ENCODE data around the gene TTPAL. TPM values are rescaled to one million over a fixed set of nuclear protein-coding genes. Genes with fewer than 3 reads are reported as not detected.

Gene TTPAL
- total RNA-seq, 1 experiment from 2014 or later = 14.0 TPM

GRCh38 chr20:44518248-44518647, 42.6 kb downstream of the TTPAL start:
- CTCF ChIA-PET = no interaction called here
- intact Hi-C loops (cut with micrococcal nuclease) = no loop called here
- TF ChIP-seq EZH2phosphoT487 (IDR thresholded peaks at IDR 0.05; ENCODE audit: borderline replicate concordance, low read length) (no peak), EZH2 (IDR thresholded peaks at IDR 0.05; ENCODE audit: low read length, unreplicated experiment) (no peak), CTCF (conservative IDR thresholded peaks at IDR 0.05; ENCODE audit: low read depth, low read length) (no peak)
- H3K4me1 ChIP-seq (ENCODE audit: insufficient read depth, low read length) = peaks cover 25% of the 10 kb centered on the region
- no peaks in the 10 kb centered on the region for H3F3A ChIP-seq (ENCODE audit: low read length, unreplicated experiment)
- H3K9me2 ChIP-seq (replicated peaks; ENCODE audit: low read length) = no peaks in the 10 kb centered on the region
- H3K9me3 ChIP-seq (ENCODE audit: low read length) = no peaks in the 10 kb centered on the region
- H2AFZ ChIP-seq (ENCODE audit: low read length) = no peak overlapping the region
- peaks cover 85% of the 10 kb centered on the region for H3K79me2 ChIP-seq (ENCODE audit: low read length)
- no peak overlapping the region for H3K4me3 ChIP-seq (ENCODE audit: low read length)
- POLR2A ChIA-PET (ENCODE audit: unreplicated experiment) = interaction anchor here (0.5 to 0.6 kb wide), 2 partner anchors 8 to 21 kb away, joined by 5 to 6 read pairs; no protein-coding TSS in a partner anchor
- ATAC-seq = no peak
- H3K27me3 ChIP-seq (ENCODE audit: low read length) = no peaks in the 10 kb centered on the region
- H3K27ac ChIP-seq (ENCODE audit: low read length) = no peak overlapping the region
- H3K36me3 ChIP-seq (ENCODE audit: low read depth, low read length) = 0 out of 2 replicates have a peak, but pooled peaks cover 3% of the 10 kb centered on the region
- H4K20me1 ChIP-seq (ENCODE audit: low read length) = peaks cover 35% of the 10 kb centered on the region
- no peak overlapping the region for H3K9ac ChIP-seq (ENCODE audit: low read length)
- no peak overlapping the region for H3K4me2 ChIP-seq (ENCODE audit: low read length)
- no peak for DNase-seq
- BruUV-seq (replicated peaks) = no TSS peak

- Histone ChIP-seq H3K79me2 (ENCODE audit: low read length) (peaks cover 60% of the 10 kb centered on the region), H2AFZ (ENCODE audit: low read length) (no peak overlapping the region), H3K36me3 (ENCODE audit: low read depth, low read length) (no peaks in the 10 kb centered on the region), H3K4me1 (ENCODE audit: insufficient read depth, low read length) (peaks cover 26% of the 10 kb centered on the region), H3K9ac (ENCODE audit: low read length) (peak overlapping the region; percentile 96), H3K27me3 (ENCODE audit: low read length) (no peaks in the 10 kb centered on the region), H3K4me2 (ENCODE audit: low read length) (peak overlapping the region; percentile 93), H3K9me3 (ENCODE audit: low read length) (no peaks in the 10 kb centered on the region), H3K27ac (ENCODE audit: low read length) (peak overlapping the region; percentile 89), H3K4me3 (ENCODE audit: low read length) (peak overlapping the region; percentile 86), H4K20me1 (ENCODE audit: low read length) (peaks cover 29% of the 10 kb centered on the region), H3K9me2 (replicated peaks; ENCODE audit: low read length) (no peaks in the 10 kb centered on the region), H3F3A (ENCODE audit: low read length, unreplicated experiment) (no peaks in the 10 kb centered on the region)
- DNase-seq (no peak), ATAC-seq (no peak)
- CTCF ChIA-PET = no interaction called here
- POLR2A ChIA-PET (ENCODE audit: unreplicated experiment) = interaction anchor here (0.5 to 1.0 kb wide), 3 partner anchors 26 to 733 kb away, joined by 4 to 16 read pairs (median 4); partner anchors contain the start of gene SLPI
- TF ChIP-seq EZH2 (IDR thresholded peaks at IDR 0.05; ENCODE audit: low read length, unreplicated experiment) (no peak), CTCF (conservative IDR thresholded peaks at IDR 0.05; ENCODE audit: low read depth, low read length) (no peak), EZH2phosphoT487 (IDR thresholded peaks at IDR 0.05; ENCODE audit: borderline replicate concordance, low read length) (no peak)
- intact Hi-C loops (cut with micrococcal nuclease) = loop anchor here (5.0 kb wide), 2 partner anchors 44 to 314 kb away; partner anchors contain the start of gene TTPAL
- no TSS peak for BruUV-seq (replicated peaks)
Observed at GRCh38 chr20:44520881-44521280, 45.2 kb downstream of the TTPAL start.
